ENCODE results near the gene PRAC1.

DNA sequence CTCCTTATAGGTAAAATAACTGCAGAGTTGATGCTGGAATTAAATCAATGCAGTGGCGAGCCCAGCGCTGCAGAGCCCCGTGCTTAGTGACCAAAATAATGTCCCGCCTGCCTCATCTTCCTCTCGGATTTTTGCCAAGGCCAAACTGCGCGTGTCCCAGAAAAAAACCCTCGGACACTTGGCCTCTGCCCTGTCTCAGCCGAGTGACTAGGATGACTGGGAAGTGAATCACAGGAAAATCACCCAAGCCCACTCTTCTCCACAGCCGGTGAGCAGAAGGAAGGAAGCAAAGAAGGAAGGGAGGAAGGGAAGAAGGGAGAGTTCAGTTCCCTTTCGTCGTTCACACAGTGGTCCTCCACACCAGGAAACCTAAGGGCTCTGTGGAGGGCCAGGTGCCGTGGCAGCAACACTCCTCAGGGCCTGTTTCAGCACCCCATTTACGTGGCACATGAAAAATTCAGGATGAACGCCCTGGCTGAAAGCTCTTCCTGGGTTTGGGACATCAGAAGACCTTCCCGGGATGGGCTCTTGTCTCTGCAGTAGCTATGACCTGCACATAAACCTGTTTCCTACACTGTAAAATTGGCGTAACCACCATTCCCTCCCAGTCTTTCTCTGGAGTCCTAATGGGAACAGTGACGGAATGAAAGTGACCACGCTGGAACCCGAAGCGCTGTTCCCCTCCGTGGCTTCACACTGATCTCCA lies 31.6 kb upstream of the PRAC1 start:
- TF ChIP-seq POLR2A (IDR thresholded peaks at IDR 0.05; ENCODE audit: low read depth, low read length): no peak
- no peak for TF ChIP-seq SREBF2 (IDR thresholded peaks at IDR 0.05; ENCODE audit: low read length)
- no peak for TF ChIP-seq ATF2 (IDR thresholded peaks at IDR 0.05; ENCODE audit: low read length)
- no peak for TF ChIP-seq NR2C2 (IDR thresholded peaks at IDR 0.05; ENCODE audit: borderline replicate concordance, control insufficient read depth, insufficient read length, low read depth)
- TF ChIP-seq, protein P1, sequence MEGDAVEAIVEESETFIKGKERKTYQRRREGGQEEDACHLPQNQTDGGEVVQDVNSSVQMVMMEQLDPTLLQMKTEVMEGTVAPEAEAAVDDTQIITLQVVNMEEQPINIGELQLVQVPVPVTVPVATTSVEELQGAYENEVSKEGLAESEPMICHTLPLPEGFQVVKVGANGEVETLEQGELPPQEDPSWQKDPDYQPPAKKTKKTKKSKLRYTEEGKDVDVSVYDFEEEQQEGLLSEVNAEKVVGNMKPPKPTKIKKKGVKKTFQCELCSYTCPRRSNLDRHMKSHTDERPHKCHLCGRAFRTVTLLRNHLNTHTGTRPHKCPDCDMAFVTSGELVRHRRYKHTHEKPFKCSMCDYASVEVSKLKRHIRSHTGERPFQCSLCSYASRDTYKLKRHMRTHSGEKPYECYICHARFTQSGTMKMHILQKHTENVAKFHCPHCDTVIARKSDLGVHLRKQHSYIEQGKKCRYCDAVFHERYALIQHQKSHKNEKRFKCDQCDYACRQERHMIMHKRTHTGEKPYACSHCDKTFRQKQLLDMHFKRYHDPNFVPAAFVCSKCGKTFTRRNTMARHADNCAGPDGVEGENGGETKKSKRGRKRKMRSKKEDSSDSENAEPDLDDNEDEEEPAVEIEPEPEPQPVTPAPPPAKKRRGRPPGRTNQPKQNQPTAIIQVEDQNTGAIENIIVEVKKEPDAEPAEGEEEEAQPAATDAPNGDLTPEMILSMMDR (IDR thresholded peaks at IDR 0.05 in 2 of 3, conservative IDR thresholded peaks at IDR 0.05 in 1 of 3; ENCODE audit: control insufficient read depth in 2 of 3, extremely low read depth in 1 of 3, insufficient read depth in 1 of 3, low read depth in 3 of 3, low read length in 3 of 3): no peak
- TF ChIP-seq PML (IDR thresholded peaks at IDR 0.05; ENCODE audit: low read length): no peak
- no peak for TF ChIP-seq FOS (IDR thresholded peaks at IDR 0.05; ENCODE audit: borderline replicate concordance, extremely low read depth, insufficient read length)
- no peak for TF ChIP-seq EP300 (IDR thresholded peaks at IDR 0.05; ENCODE audit: borderline replicate concordance in 1 of 2, control insufficient read depth in 1 of 2, low read depth in 2 of 2, low read length in 2 of 2)

Data from GM12878 (cell line).